Activated naive CD8-positive, alpha-beta T cell (primary cell): ENCODE measurements around the gene BFAR.
"Not testable (repeated sequence)": the region's sequence is repeated elsewhere in the genome, so short reads cannot be mapped to it uniquely, and the experiment has no call there.

ENCODE experiments used
- H3K27ac Mint-ChIP-seq: one replicate; pipeline ENCODE4 v1.8.0; 2021; ENCODE audit warnings: mixed read lengths
- H3K27me3 Mint-ChIP-seq: one replicate; pipeline ENCODE4 v1.8.0; 2021; ENCODE audit warnings: mixed read lengths
- H3K36me3 Mint-ChIP-seq: one replicate; pipeline ENCODE4 v1.8.0; 2021; ENCODE audit warnings: mixed read lengths
- H3K4me1 Mint-ChIP-seq: one replicate; pipeline ENCODE4 v1.8.0; 2021; ENCODE audit warnings: low read depth, mixed read lengths
- H3K4me3 Mint-ChIP-seq: one replicate; pipeline ENCODE4 v1.8.0; 2021; ENCODE audit warnings: mild to moderate bottlenecking, mixed read lengths
- H3K9me3 Mint-ChIP-seq: one replicate; pipeline ENCODE4 v1.8.0; 2021; ENCODE audit warnings: low read depth, mixed read lengths

Gene BFAR

DNA sequence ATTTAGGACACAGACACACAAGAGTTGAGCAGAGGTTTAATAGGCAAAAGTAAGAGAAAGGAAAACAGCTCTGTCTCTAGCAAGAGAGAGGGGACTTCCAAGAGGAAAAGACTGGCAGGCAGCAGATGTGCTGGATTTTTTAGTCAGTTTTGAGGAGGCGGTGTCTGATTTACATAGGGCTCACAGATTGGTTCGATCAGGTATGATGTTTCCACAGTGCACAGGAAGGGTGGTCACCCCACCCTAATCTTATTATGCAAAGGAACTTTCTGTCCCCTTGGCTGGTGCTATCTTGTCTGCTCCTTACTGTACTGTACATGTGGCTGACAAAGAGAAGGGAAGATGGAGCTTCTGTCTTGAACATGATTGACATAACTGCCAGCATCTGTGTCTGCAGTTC, 25.3 kb downstream of the BFAR start:
- no peaks in the 10 kb centered on the region for H3K27me3 Mint-ChIP-seq
- H3K27ac Mint-ChIP-seq = peak overlapping the region; percentile 28
- H3K4me1 Mint-ChIP-seq = peaks cover 5% of the 10 kb centered on the region
- H3K36me3 Mint-ChIP-seq = no peaks in the 10 kb centered on the region
- H3K4me3 Mint-ChIP-seq = no peak overlapping the region
- H3K9me3 Mint-ChIP-seq = no peaks in the 10 kb centered on the region

DNA sequence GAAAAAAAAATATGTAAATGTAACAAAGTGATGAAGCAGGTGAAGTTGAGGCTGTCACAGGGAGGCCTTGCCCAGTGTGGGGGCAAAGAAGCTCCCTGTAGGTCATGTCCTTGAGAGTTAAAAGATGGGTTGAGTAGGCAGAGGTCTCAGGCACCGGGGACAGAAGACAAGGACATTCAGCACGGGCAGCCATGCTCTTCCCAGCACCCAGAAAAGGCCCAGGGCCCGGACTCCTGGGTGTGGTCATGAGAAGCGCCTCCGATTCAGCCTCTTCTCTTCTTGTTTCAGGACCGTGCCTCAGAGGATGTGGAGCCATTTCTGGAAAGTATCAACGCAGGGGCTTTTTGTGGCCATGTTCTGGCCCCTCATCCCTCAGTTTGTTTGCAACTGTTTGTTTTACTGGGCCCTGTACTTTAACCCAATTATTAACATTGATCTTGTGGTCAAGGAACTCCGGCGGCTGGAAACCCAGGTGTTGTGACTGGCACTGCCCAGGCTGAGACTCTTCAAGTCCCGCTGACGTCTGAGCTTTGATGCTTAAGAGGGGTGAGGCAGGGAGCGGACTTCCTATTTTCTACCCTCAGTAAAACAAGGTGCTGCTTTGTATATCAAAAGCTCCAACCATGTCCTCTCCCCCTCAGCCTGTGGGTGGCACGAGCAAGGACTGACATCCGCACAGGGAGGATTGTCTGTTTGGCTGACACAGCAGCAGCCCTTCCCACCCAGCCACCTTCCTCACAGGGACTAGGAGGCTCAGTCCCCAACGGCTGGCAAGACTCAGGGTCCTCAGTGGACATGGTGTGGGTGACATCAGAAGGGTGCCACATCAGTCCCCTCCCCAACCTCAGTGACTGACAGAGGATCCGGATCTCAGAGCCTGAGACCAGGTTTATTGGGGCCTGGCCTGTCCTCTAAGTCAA, 34.9 kb downstream of the BFAR start:
- Mint-ChIP-seq H3K36me3 (peaks cover 5% of the 10 kb centered on the region), H3K4me1 (peaks cover 3% of the 10 kb centered on the region), H3K27me3 (no peaks in the 10 kb centered on the region), H3K27ac (no peak overlapping the region), H3K4me3 (no peak overlapping the region), H3K9me3 (no peaks in the 10 kb centered on the region)

DNA sequence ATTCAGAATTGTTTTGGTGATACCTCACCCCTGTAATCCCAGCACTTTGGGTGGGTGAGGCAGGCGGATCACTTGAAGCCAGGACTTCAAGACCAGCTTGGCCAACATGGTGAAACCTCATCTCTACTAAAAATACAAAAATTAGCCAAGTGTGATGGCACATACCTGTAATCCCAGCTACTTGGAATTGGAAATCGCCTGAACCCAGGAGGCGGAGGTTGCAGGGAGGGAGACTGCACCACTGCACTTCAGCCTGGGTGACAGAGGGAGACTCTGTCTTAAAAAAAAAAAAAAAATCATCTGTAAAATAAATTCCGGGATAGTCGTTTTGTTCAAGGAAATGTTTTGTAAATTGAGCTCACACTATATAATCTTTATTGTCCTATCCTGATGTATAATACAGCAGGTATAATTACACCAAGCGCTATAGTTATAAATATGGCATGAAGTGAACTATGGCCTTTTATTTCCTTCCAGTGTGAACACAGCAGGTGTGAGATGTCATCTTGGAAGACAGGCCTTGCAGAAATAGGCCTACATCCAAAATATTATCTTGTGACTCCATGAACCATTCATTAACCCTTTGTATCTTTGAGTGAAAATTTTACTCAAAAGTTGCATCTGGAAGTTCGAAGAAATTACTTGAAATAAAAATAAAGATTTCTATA, 35.9 kb downstream of the BFAR start:
- Mint-ChIP-seq H3K27ac (no peak overlapping the region), H3K27me3 (no peaks in the 10 kb centered on the region), H3K4me3 (no peak overlapping the region), H3K36me3 (peaks cover 5% of the 10 kb centered on the region), H3K4me1 (peaks cover 3% of the 10 kb centered on the region), H3K9me3 (no peaks in the 10 kb centered on the region)

DNA sequence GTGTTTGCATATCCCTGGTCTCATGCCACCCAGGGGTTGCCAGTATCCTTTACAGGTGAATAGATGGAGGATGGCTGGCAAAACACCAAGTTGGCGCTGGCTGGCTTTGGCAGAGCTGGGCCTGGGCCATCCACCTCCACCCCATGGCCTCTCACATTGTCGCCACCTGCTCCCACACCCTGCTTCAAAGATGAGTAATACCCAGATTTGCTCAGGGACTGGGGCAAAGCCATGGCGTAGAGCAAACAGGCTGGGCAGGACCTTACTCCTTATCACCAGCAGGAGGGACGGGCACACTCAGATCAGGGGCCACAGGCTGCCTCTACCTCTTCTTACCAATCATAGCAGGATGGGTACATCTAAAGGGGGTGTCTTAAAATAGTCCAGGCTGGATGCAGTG, 37.0 kb downstream of the BFAR start:
- H3K9me3 Mint-ChIP-seq = no peaks in the 10 kb centered on the region
- no peak overlapping the region for H3K27ac Mint-ChIP-seq
- H3K4me1 Mint-ChIP-seq = peaks cover 3% of the 10 kb centered on the region
- H3K27me3 Mint-ChIP-seq = no peaks in the 10 kb centered on the region
- no peak overlapping the region for H3K4me3 Mint-ChIP-seq
- peaks cover 5% of the 10 kb centered on the region for H3K36me3 Mint-ChIP-seq

DNA sequence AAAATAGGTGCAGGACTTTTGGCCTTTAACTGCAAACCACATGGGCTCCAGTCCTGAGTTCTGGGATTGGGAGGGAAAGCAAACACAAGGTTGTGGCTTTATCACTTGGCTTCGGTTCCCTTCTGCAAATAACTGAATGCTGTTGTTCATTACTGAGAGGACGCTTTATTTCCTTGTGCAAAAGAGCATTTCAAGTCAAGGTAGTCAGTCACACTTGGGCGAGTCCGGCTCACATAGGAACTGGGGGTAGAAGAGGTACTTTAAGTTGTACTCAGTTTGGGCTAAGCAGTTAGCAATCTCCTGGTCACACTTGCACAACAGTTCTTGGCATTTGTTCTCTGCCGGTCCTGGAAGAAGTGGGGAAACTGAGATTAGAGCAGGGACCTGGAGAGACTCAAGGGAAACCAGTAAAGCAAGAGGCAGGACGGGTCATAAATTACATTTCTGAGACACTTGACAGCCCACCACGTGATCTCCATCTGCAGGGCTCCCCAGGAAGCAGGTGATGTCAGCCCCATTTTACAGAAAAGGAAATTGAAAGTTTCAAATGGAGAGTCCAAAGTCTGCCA, 39.7 kb downstream of the BFAR start:
- peaks cover 2% of the 10 kb centered on the region for H3K36me3 Mint-ChIP-seq
- H3K27me3 Mint-ChIP-seq = no peaks in the 10 kb centered on the region
- H3K27ac Mint-ChIP-seq = no peak overlapping the region
- H3K9me3 Mint-ChIP-seq = no peaks in the 10 kb centered on the region
- peaks cover 3% of the 10 kb centered on the region for H3K4me1 Mint-ChIP-seq
- H3K4me3 Mint-ChIP-seq = no peak overlapping the region

DNA sequence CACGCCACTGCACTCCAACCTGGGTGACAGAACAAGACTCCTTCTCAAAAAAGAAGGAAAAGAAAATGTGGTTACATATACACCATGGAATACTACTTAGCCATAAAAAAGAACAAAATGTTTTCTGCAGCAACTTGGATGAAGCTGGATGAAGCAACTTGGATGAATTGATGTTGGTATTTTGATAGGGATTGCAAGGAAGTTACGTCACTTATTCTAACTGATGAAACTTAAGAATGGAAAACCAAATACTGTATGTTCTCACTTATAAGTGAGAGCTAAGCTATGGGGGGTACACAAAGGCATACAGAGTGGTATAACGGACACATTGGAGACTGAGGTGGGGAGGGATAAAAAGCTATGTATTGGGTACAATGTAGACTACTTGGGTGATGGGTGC, 43.9 kb downstream of the BFAR start:
- peaks cover 3% of the 10 kb centered on the region for H3K27me3 Mint-ChIP-seq
- H3K4me1 Mint-ChIP-seq = peaks cover 3% of the 10 kb centered on the region
- H3K9me3 Mint-ChIP-seq = no peaks in the 10 kb centered on the region
- H3K27ac Mint-ChIP-seq = no peak overlapping the region
- no peaks in the 10 kb centered on the region for H3K36me3 Mint-ChIP-seq
- no peak overlapping the region for H3K4me3 Mint-ChIP-seq

DNA sequence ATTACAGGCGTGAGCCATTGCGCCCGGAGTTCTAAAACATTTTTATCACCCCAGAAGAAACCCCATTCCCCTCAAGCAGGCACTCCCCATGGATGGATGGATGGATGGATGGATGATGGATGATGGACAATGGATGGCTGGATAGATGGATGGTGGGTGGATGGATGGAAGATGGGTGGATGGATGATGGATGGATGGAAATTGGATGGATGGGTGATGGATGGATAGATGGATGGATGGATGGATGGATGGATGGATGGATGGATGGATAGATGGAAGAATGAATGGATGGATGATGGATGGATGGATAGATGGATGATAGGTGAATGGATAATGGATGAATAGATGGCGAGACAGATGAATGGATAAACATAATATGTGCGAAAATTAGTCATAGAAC, 44.9 kb downstream of the BFAR start:
- Mint-ChIP-seq H3K27me3 (peaks cover 3% of the 10 kb centered on the region), H3K9me3 (no peaks in the 10 kb centered on the region), H3K27ac (no peak overlapping the region), H3K4me1 (peaks cover under 1% of the 10 kb centered on the region), H3K36me3 (no peaks in the 10 kb centered on the region), H3K4me3 (no peak overlapping the region)

DNA sequence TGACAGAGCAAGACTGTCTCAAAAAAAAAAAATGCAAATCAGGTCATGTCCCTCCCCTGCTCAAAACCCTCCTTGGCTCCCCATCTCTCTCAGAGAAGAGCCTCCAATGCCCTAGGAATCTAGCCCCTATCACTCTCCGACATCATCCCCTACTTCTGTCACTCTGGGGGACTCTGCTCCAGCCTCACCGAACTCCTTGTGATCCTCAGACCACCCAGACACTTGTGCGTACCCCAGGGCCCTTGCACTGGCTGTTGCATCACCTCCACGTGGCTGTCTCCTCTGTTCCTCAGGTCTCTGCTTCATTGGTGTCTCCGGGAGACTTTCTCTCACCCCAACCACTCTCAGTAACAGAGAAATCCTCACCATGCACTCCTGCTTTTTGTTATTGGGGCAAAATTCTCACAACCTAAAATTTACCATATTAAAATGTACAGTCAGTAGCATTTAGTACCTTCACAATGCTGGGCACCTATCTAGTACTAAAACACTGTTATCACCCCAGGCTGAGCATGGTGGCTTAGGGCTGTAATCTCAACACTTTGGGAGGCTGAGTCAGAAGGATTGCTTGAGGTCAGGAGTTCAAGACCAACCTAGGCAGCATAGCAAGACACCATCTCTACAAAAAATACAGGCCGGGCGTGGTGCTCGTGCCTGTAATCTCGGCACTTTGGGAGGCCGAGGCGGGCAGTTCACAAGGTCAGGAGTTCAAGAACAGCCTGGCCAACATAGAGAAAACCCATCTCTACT, 46.2 kb downstream of the BFAR start:
- H3K27ac Mint-ChIP-seq = no peak overlapping the region
- no peaks in the 10 kb centered on the region for H3K36me3 Mint-ChIP-seq
- no peaks in the 10 kb centered on the region for H3K9me3 Mint-ChIP-seq
- H3K27me3 Mint-ChIP-seq = peaks cover 3% of the 10 kb centered on the region
- no peak overlapping the region for H3K4me3 Mint-ChIP-seq
- no peaks in the 10 kb centered on the region for H3K4me1 Mint-ChIP-seq

DNA sequence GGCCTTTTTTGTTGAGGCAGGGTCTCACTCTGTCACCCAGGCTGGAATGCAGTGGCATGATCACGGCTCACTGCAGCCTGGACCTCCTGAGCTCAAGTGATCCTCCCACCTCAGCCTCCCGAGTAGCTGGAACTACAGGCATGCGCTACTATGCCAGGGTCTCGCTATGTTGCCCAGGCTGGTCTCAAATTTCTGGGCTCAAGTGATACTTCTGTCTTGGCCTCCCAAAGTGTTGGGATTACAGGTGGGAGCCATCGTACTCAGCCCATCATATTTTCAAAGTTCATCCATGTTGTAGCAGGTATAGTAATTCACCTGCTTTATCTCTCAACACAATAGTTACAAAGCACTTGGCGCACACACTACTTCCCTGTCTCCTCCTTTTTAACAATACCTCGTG, 47.6 kb downstream of the BFAR start:
- H3K27ac Mint-ChIP-seq, H3K36me3 Mint-ChIP-seq, H3K4me1 Mint-ChIP-seq, H3K9me3 Mint-ChIP-seq, H3K27me3 Mint-ChIP-seq, H3K4me3 Mint-ChIP-seq: not testable (repeated sequence)

DNA sequence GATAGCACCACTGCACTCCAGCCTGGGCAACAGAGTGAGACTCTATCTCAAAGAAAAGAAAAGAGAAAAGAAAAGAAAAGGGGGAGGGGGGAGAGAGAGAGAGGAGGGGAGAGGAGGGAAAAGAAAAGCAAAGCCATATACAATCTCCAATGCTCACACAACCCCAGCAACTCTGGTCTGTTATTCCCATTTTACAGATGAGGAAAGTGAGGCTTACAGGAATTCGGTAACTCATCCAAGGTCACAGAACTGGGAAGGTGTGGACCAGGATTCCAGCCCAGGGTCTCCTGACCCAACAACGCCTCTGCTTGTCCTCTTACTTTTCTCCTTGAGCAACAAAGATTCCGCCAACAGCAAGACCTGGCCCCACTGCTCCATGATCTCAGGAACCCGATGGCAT, 48.4 kb downstream of the BFAR start:
- Mint-ChIP-seq H3K27me3 (peaks cover 3% of the 10 kb centered on the region), H3K27ac (no peak overlapping the region), H3K9me3 (no peaks in the 10 kb centered on the region), H3K36me3 (no peaks in the 10 kb centered on the region), H3K4me3 (no peak overlapping the region), H3K4me1 (no peaks in the 10 kb centered on the region)

DNA sequence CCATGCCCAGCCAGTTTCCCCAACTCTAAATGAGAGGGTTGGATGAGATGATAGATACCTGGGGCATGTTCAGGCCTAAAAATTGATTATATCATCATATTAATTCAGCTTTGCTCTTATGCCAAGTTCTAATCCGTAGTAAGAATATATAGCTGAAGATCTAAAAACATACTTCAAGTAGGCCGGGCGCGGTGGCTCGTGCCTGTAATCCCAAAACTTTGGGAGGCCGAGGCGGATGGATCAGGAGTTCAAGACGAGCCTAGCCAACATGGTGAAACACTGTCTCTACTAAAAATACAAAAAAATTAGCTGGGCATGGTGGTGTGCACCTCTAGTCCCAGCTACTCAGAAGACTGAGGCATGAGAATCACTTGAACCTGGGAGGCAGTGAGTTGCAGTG, 49.4 kb downstream of the BFAR start:
- no peaks in the 10 kb centered on the region for H3K9me3 Mint-ChIP-seq
- no peak overlapping the region for H3K4me3 Mint-ChIP-seq
- peaks cover 3% of the 10 kb centered on the region for H3K27me3 Mint-ChIP-seq
- no peaks in the 10 kb centered on the region for H3K36me3 Mint-ChIP-seq
- no peak overlapping the region for H3K27ac Mint-ChIP-seq
- H3K4me1 Mint-ChIP-seq = no peaks in the 10 kb centered on the region

DNA sequence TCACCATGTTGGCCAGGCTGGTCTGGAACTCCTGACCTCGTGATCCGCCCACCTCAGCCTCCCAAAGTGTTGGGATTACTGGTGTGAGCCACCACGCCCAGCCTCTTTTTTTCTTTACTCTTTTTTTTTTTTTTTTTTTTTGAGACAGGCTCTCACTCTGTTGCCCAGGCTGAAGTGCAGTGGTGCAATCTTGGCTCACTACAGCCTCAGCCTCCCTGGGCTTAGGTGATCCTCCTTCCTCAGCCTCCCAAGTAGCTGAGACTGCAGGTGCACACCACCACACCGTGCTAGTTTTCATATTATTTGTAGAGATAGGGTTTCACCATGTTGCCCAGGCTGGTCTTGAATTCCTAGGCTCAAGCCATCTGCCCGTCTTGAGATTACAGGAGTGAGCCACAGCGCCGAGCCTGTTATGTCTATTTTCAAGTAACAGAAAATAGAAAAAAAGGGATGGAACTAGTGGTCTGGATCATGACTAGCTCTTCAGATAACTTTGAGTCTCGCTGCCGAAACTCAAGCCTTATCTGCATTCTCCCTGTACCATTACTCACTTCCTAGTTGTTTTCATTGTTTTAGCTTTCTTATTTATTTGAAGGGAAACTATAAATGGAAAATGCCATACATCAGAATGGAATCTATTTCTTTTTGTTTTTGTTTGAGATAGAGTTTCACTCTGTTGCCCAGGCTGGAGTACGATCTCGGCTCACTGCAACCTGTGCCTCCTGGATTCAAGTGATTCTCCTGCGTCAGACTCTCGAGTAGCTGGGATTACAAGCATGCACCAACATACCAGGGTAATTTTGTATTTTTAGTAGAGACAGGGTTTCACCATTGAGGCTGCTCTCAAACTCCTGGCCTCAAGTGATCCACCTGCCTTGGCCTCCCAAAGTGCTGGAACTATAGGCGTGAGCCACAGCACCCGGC, 53.4 kb downstream of the BFAR start:
- H3K27ac Mint-ChIP-seq, H3K4me3 Mint-ChIP-seq, H3K9me3 Mint-ChIP-seq, H3K4me1 Mint-ChIP-seq, H3K36me3 Mint-ChIP-seq, H3K27me3 Mint-ChIP-seq: not testable (repeated sequence)

DNA sequence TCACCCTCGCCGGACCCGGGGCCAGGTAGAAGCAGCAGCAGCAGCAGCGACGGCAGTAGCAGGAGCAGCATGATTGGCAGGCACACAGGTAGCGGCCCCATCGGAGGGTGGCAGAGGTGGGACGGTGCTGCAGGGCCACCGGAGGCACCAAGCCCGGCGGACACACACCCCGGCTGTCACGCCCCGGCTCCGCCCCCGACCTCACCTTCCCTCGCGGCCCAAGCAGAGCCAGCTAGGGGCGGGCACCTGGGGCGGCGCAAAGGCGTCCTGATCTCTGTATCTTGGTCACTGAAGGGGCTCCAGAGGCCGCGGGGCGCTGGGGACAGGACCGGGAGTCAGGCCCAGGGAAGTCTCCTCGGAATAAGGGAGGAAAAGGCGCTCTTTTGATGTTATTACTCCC, 61.4 kb downstream of the BFAR start, which contains the start of gene PLA2G10:
TSS of gene PLA2G10 (minus strand) at position 180 of the 400 bp plus-strand sequence. CDS start at position 101, 79 bp downstream.
- H3K27me3 Mint-ChIP-seq, H3K9me3 Mint-ChIP-seq, H3K4me3 Mint-ChIP-seq, H3K4me1 Mint-ChIP-seq, H3K36me3 Mint-ChIP-seq, H3K27ac Mint-ChIP-seq: not testable (repeated sequence)

DNA sequence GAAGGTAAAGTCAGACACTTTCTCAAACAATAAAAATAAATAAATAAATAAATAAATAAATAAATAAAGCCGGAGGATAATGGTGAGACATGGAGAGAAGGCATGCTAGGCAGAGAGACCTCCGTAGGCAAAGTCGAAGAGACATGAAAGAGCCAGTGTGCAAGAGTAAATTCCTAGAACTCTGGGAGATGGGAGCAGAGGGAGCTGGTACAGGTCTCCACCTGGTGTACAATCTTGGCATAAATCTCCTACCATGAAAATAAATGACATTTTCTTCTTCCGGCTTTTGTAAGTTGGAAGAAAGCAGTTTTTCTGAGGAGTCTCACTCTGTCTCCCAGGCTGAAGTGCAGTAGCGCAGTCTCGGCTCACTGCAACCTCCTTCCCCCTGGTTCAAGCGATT, 69.1 kb downstream of the BFAR start:
- H3K36me3 Mint-ChIP-seq, H3K4me3 Mint-ChIP-seq, H3K4me1 Mint-ChIP-seq, H3K27me3 Mint-ChIP-seq, H3K9me3 Mint-ChIP-seq, H3K27ac Mint-ChIP-seq: not testable (repeated sequence)
